AG09319 (cell line): ENCODE data around the gene MYCBP.
"Not testable (repeated sequence)": the region's sequence is repeated elsewhere in the genome, so short reads cannot be mapped to it uniquely, and the experiment has no call there.

ENCODE experiments used
- DNase-seq: peaks from one replicate; pipeline ENCODE4 v3.0.0-alpha.2; 2010; ENCODE audit warnings: low read depth; ENCODE audit errors: extremely low read depth
- CTCF ChIP-seq: IDR thresholded peaks from 2 replicates; pipeline ENCODE4 v1.5.1; 2011; ENCODE audit warnings: low read depth, mild to moderate bottlenecking, inconsistent platforms, low read length, moderate library complexity

MYCBP gene

GRCh38 chr1:38873027-38873969, at the start of gene MYCBP:
TSS of gene MYCBP (minus strand) at chr1:38873348. CDS start at chr1:38873305, 43 bp downstream.
- no peak; the same call in 1 of the 2 replicates for TF ChIP-seq CTCF
- DNase-seq = peak; percentile 89

- no peak for DNase-seq
Observed at GRCh38 chr1:38919130-38919529, 46.0 kb upstream of the MYCBP start.

GRCh38 chr1:38918568-38918967, 45.4 kb upstream of the MYCBP start:
- TF ChIP-seq CTCF = no peak
- no peak for DNase-seq

More at GRCh38 chr1:38919130-38919529, 46.0 kb upstream of the MYCBP start:
- TF ChIP-seq CTCF = no peak; the same call in none of the 2 replicates

GRCh38 chr1:38917772-38918171, 44.6 kb upstream of the MYCBP start:
- no peak for DNase-seq

GRCh38 chr1:38917337-38917736, 44.2 kb upstream of the MYCBP start:
- DNase-seq = no peak
- TF ChIP-seq CTCF = no peak

More at GRCh38 chr1:38917772-38918171, 44.6 kb upstream of the MYCBP start:
- TF ChIP-seq CTCF = no peak

- DNase-seq = no peak
- no peak for TF ChIP-seq CTCF
Observed at GRCh38 chr1:38915352-38915948, 42.3 kb upstream of the MYCBP start.

GRCh38 chr1:38914908-38915307, 41.8 kb upstream of the MYCBP start:
- DNase-seq = not testable (repeated sequence)
